GM23338 (cell line): ENCODE results near the gene CCNQ. TPM values are rescaled to one million over a fixed set of nuclear protein-coding genes. Genes with fewer than 3 reads are reported as not detected.

Experiments used
- ATAC-seq: fragments of 200-7000 bp; cut with Tn5 transposase; 3 replicates; pipeline ENCODE4 v1.9.1; 2020
- DNase-seq: peaks from one replicate; pipeline ENCODE4 v3.0.0-alpha.2; 2015; ENCODE audit warnings: low spot score
- H2AFZ ChIP-seq: fragments of 200-600 bp; sonication (generic); 2 replicates; pipeline ENCODE4 v1.8.0; 2016; ENCODE audit warnings: antibody characterized with exemption, mild to moderate bottlenecking, moderate library complexity
- H3F3A ChIP-seq: fragments of 200-600 bp; sonication (generic); replicated peaks from 2 replicates; pipeline ENCODE4 v1.8.0; 2017; ENCODE audit warnings: antibody characterized with exemption, mixed run types, low read depth
- H3K27ac ChIP-seq: fragments of 200-600 bp; sonication (generic); 2 replicates; pipeline ENCODE4 v1.6.1; 2016; ENCODE audit warnings: low read depth
- H3K27me3 ChIP-seq: fragments of 200-600 bp; sonication (generic); 2 replicates; pipeline ENCODE4 v1.8.0; 2016; ENCODE audit warnings: mild to moderate bottlenecking, mixed run types, moderate library complexity; ENCODE audit not compliant: insufficient read depth
- H3K36me3 ChIP-seq: fragments of 200-600 bp; sonication (generic); 2 replicates; pipeline ENCODE4 v1.8.0; 2016; ENCODE audit warnings: mild to moderate bottlenecking; ENCODE audit not compliant: insufficient read depth
- H3K4me1 ChIP-seq: fragments of 200-600 bp; sonication (generic); 2 replicates; pipeline ENCODE4 v1.8.0; 2016; ENCODE audit warnings: mild to moderate bottlenecking, moderate library complexity; ENCODE audit not compliant: insufficient read depth
- H3K4me2 ChIP-seq: fragments of 200-600 bp; sonication (generic); 2 replicates; pipeline ENCODE4 v1.7.1; 2017; ENCODE audit warnings: mixed run types
- H3K4me3 ChIP-seq: fragments of 200-600 bp; sonication (generic); 2 replicates; pipeline ENCODE4 v1.6.1; 2016; ENCODE audit warnings: mixed run types
- H3K79me2 ChIP-seq: fragments of 200-600 bp; sonication (generic); replicated peaks from 2 replicates; pipeline ENCODE4 v1.8.0; 2017; ENCODE audit warnings: mild to moderate bottlenecking; ENCODE audit not compliant: insufficient read depth
- H3K9me2 ChIP-seq: fragments of 200-600 bp; sonication (generic); 2 replicates; pipeline ENCODE4 v1.8.0; 2017; ENCODE audit not compliant: insufficient read depth
- H4K20me1 ChIP-seq: fragments of 200-600 bp; sonication (generic); replicated peaks from 2 replicates; pipeline ENCODE4 v1.8.0; 2017; ENCODE audit warnings: mild to moderate bottlenecking; ENCODE audit not compliant: insufficient read depth
- H3K27ac Mint-ChIP-seq: 2 replicates; pipeline ENCODE4 v1.8.0; 2020; ENCODE audit warnings: inconsistent platforms, mild to moderate bottlenecking, moderate library complexity, mixed read lengths
- H3K27me3 Mint-ChIP-seq: 3 replicates; pipeline ENCODE4 v1.8.0; 2022; ENCODE audit warnings: low read depth, mild to moderate bottlenecking, moderate library complexity, mixed read lengths, inconsistent platforms; ENCODE audit not compliant: insufficient read depth, poor library complexity
- H3K36me3 Mint-ChIP-seq: 3 replicates; pipeline ENCODE4 v1.8.0; 2021; ENCODE audit warnings: low read depth, mild to moderate bottlenecking, inconsistent platforms, moderate library complexity, mixed read lengths
- H3K4me1 Mint-ChIP-seq: 3 replicates; pipeline ENCODE4 v1.8.0; 2020; ENCODE audit warnings: mild to moderate bottlenecking, inconsistent platforms, mixed read lengths
- H3K4me3 Mint-ChIP-seq: 3 replicates; pipeline ENCODE4 v1.8.0; 2021; ENCODE audit warnings: moderate library complexity, mild to moderate bottlenecking, inconsistent platforms, mixed read lengths
- H3K9me3 Mint-ChIP-seq: 3 replicates; pipeline ENCODE4 v1.8.0; 2020; ENCODE audit warnings: moderate library complexity, mild to moderate bottlenecking, inconsistent platforms, mixed read lengths
- CREB1 ChIP-seq: fragments of 250-450 bp; sonication (Bioruptor Pico); IDR thresholded peaks from 2 replicates; pipeline ENCODE4 v1.5.0; 2020; ENCODE audit warnings: low read depth, mild to moderate bottlenecking, moderate library complexity
- CTCF ChIP-seq, 2 experiments: fragments of 200-600 bp in 1 of 2; sonication (generic) in 1 of 2; conservative IDR thresholded peaks; 2 replicates each; pipeline versions ENCODE4 v1.5.1 to v1.6.1; 2016 to 2017; ENCODE audit warnings: antibody characterized with exemption in 2 of 2, low read depth in 2 of 2, mild to moderate bottlenecking in 2 of 2, moderate library complexity in 1 of 2
- ETS1 ChIP-seq: IDR thresholded peaks from 2 replicates; pipeline ENCODE4 v1.6.1; 2016; ENCODE audit warnings: antibody characterized with exemption
- EZH2 ChIP-seq: fragments of 200-600 bp; sonication (generic); IDR thresholded peaks from one replicate; pipeline ENCODE4 v1.8.0; 2017; ENCODE audit warnings: antibody characterized with exemption, mild to moderate bottlenecking, low read depth; ENCODE audit not compliant: unreplicated experiment
- EZH2phosphoT487 ChIP-seq: fragments of 200-600 bp; sonication (generic); IDR thresholded peaks from one replicate; pipeline ENCODE4 v1.8.1; 2018; ENCODE audit warnings: antibody characterized with exemption; ENCODE audit not compliant: unreplicated experiment
- JUNB ChIP-seq: IDR thresholded peaks from one replicate; pipeline ENCODE4 v1.6.1; 2016; ENCODE audit warnings: antibody characterized with exemption; ENCODE audit not compliant: unreplicated experiment
- NANOG ChIP-seq: IDR thresholded peaks from 2 replicates; pipeline ENCODE4 v1.6.1; 2016; ENCODE audit warnings: antibody characterized with exemption, borderline replicate concordance
- POLR2AphosphoS5 ChIP-seq: IDR thresholded peaks from 2 replicates; pipeline ENCODE4 v1.6.1; 2016; ENCODE audit warnings: antibody characterized with exemption, low read depth
- REST ChIP-seq: IDR thresholded peaks from one replicate; pipeline ENCODE4 v1.6.1; 2018; ENCODE audit warnings: antibody characterized with exemption; ENCODE audit not compliant: unreplicated experiment
- STAT1 ChIP-seq: IDR thresholded peaks from one replicate; pipeline ENCODE4 v1.6.1; 2016; ENCODE audit warnings: antibody characterized with exemption; ENCODE audit not compliant: unreplicated experiment
- ZNF114 ChIP-seq: fragments of 250-450 bp; sonication (Bioruptor Pico); IDR thresholded peaks from 2 replicates; pipeline ENCODE4 v1.5.0; 2020; ENCODE audit warnings: mild to moderate bottlenecking, moderate library complexity
- ZNF462 ChIP-seq: fragments of 250-450 bp; sonication (Bioruptor Pico); IDR thresholded peaks from 2 replicates; pipeline ENCODE4 v1.5.0; 2020; ENCODE audit warnings: mild to moderate bottlenecking, moderate library complexity
- polyA plus RNA-seq: library from polyadenylated mRNA; unstranded; fragments of >200 nt; fragmentation: Nextera tagmentation; extraction: Ambion mirVana; gene quantifications from 2 replicates; pipeline ENCODE4 v1.2.1, GENCODE V29; 2016
- total RNA-seq: library from RNA; depleted of rRNA; stranded (reverse); fragments of >200 nt; shearing (Covaris generic); gene quantifications from 2 replicates; pipeline ENCODE4 v1.2.3, GENCODE V29; 2014

Gene CCNQ
- total and polyA plus RNA-seq, 2 experiments from 2014 or later = 19.4 to 30.2 TPM

GRCh38 chrX:153576961-153577360 is 22.0 kb downstream of the CCNQ start (continued):
- TF ChIP-seq CREB1 (CRISPR knock-in tag) (no peak), EZH2phosphoT487 (no peak), JUNB (no peak)

GRCh38 chrX:153576239-153576870 is 22.6 kb downstream of the CCNQ start:
- Mint-ChIP-seq H3K27me3 (peaks cover 6% of the 10 kb centered on the region), H3K27ac (no peak overlapping the region), H3K4me3 (no peak overlapping the region), H3K9me3 (no peaks in the 10 kb centered on the region), H3K36me3 (no peaks in the 10 kb centered on the region), H3K4me1 (peaks cover 21% of the 10 kb centered on the region)
- Histone ChIP-seq H3K9me2 (no peaks in the 10 kb centered on the region), H3K4me2 (no peak overlapping the region), H3K36me3 (no peaks in the 10 kb centered on the region), H3F3A (no peaks in the 10 kb centered on the region), H2AFZ (no peak overlapping the region), H3K27me3 (no peaks in the 10 kb centered on the region), H3K4me3 (no peak overlapping the region), H3K79me2 (no peaks in the 10 kb centered on the region), H3K27ac (no peak overlapping the region), H4K20me1 (no peaks in the 10 kb centered on the region), H3K4me1 (no peaks in the 10 kb centered on the region)
- ATAC-seq = no peak
- no peak for TF ChIP-seq ZNF462
- TF ChIP-seq ZNF114 (CRISPR knock-in tag) = no peak
- TF ChIP-seq CREB1 (CRISPR knock-in tag) = no peak
- no peak for TF ChIP-seq CTCF (conservative IDR thresholded peaks at IDR 0.05; ENCODE audit: low read depth in 2 of 2)
- TF ChIP-seq EZH2 = no peak
- no peak for TF ChIP-seq ETS1
- no peak for TF ChIP-seq JUNB
- TF ChIP-seq STAT1 = no peak
- no peak for TF ChIP-seq REST
- TF ChIP-seq EZH2phosphoT487 = no peak
- TF ChIP-seq NANOG = no peak
- TF ChIP-seq POLR2AphosphoS5 = no peak
- no peak for DNase-seq
